Stomach (tissue), 9 donors: ENCODE measurements around the gene AZGP1. TPM values are rescaled to one million over a fixed set of nuclear protein-coding genes. Genes with fewer than 3 reads are reported as not detected.

Source experiments
- DNase-seq, 2 donors: peaks; one replicate each; pipeline versions ENCODE4 v3.0.0 to v3.0.0-alpha.2; 2013 to 2019
- H3K27ac ChIP-seq, 5 donors: fragments of 200-600 bp in 4 of 5; sonication (generic) in 4 of 5; one replicate each; pipeline ENCODE4 v1.5.1; 2013 to 2019; ENCODE audit warnings: mild to moderate bottlenecking in 1 of 5, moderate library complexity in 1 of 5
- H3K27me3 ChIP-seq, 3 donors: fragments of 200-600 bp; sonication (generic); one replicate each; pipeline ENCODE4 v1.5.1; 2017 to 2019; ENCODE audit warnings: mixed run types in 1 of 3
- H3K36me3 ChIP-seq, 4 donors: fragments of 200-600 bp; sonication (generic); 1 replicate in 3 of 4; 2 replicates in 1 of 4; pipeline ENCODE4 v1.5.1; 2016 to 2019
- H3K4me1 ChIP-seq, 4 donors: fragments of 200-600 bp; sonication (generic); one replicate each; pipeline ENCODE4 v1.5.1; 2016 to 2019
- H3K4me3 ChIP-seq, 4 donors: fragments of 200-600 bp; sonication (generic) in 3 of 4; one replicate each; pipeline ENCODE4 v1.5.1; 2016 to 2019; ENCODE audit warnings: mild to moderate bottlenecking in 1 of 4
- H3K9me3 ChIP-seq, 4 donors: fragments of 200-600 bp; sonication (generic); one replicate each; pipeline ENCODE4 v1.5.1; 2016 to 2019
- EP300 ChIP-seq: sonication (generic); formaldehyde crosslinking; IDR thresholded peaks from one replicate; pipeline ENCODE4 v1.6.1; 2017; ENCODE audit warnings: antibody characterized with exemption
- POLR2A ChIP-seq, 4 donors: fragments of 450-650 bp; IDR thresholded peaks; one replicate each; pipeline ENCODE4 v1.6.1; 2016; ENCODE audit warnings: antibody characterized with exemption in 4 of 4, control low read depth in 2 of 4, mild to moderate bottlenecking in 1 of 4, moderate library complexity in 1 of 4
- POLR2AphosphoS5 ChIP-seq, 3 donors: sonication (generic); formaldehyde crosslinking; IDR thresholded peaks; one replicate each; pipeline ENCODE4 v1.6.1; 2016; ENCODE audit warnings: antibody characterized with exemption in 3 of 3
- WGBS, 5 donors: extraction: QIAGEN DNeasy Blood & Tissue Kit in 3 of 5; methylation state at CpG; one replicate each; pipeline versions ENCODE4 v1.1.5 to v1.1.7; 2013 to 2018; 5-methylcytosine and 5-hydroxymethylcytosine counted together
- intact Hi-C: fragments of 100-400 bp; cut with DNase I; formaldehyde crosslinking; loops from one replicate; pipeline ENCODE4 v1.15.1; 2023; ENCODE audit warnings: low total_unique reads
- polyA plus RNA-seq, 3 donors: library from polyadenylated mRNA; stranded (reverse); fragments of 200-250 nt; gene quantifications; one replicate each; pipeline ENCODE4 v1.2.3, GENCODE V29; 2013
- total RNA-seq, 5 donors: library from RNA; depleted of rRNA; stranded (reverse); fragments of >200 nt; gene quantifications; one replicate each; pipeline versions ENCODE4 v1.1.0 to v1.2.3, GENCODE V29; 2014 to 2016
- TF ChIP-seq, protein P1 (sequence below), 7 experiments: fragments of 450-650 bp in 4 of 7; fragments of 200-600 bp in 3 of 7; sonication (generic) in 3 of 7; IDR thresholded peaks; one replicate each; pipeline ENCODE4 v1.5.1; 2016 to 2019; ENCODE audit warnings: antibody characterized with exemption in 7 of 7, control low read depth in 2 of 7, mild to moderate bottlenecking in 1 of 7
- donor health status: healthy with polysubstance abuse.
- donor health status: Bipolar disorder and iron deficiency.
- donor health status: healthy.

Gene AZGP1
- total and polyA plus RNA-seq, 8 donors: 6.8 to 461 (median 92.3) TPM; not detected in 1

DNA sequence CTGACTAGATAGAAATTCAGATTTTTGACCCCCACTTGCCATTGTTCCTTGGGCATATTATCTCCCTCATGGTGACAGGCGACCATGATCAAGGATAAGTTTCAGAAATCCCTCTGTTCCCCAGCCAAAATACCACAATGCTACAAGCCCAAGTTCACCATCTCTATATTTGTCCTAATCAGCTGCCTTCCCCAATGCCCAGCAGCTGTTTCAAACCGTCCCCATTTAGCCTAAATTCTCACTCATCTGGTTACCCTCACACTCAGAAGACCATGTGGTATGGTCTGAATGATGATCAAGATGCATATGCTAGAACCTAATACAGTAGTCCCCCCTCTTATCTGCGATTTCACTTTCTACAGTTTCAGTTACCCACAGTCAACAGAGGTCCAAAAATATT lies 45.5 kb downstream of the AZGP1 start:
- peaks cover 0 to 44% (median 4%) of the 10 kb centered on the region in 3 donors for H3K27me3 ChIP-seq
- H3K27ac ChIP-seq: no peak overlapping the region
- intact Hi-C loops: no loop called here
- WGBS, 5 donors: 81 to 88% (median 84%) methylated on average over 3 of the region's 3 CpGs
- no peaks in the 10 kb centered on the region for H3K9me3 ChIP-seq
- no peaks in the 10 kb centered on the region for H3K36me3 ChIP-seq
- TF ChIP-seq POLR2AphosphoS5 (IDR thresholded peaks at IDR 0.05) (no peak), EP300 (no peak), POLR2A (IDR thresholded peaks at IDR 0.05) (no peak)
- no peak overlapping the region for H3K4me3 ChIP-seq
- H3K4me1 ChIP-seq: peaks cover 0 to 13% (median 6%) of the 10 kb centered on the region in 4 donors
- DNase-seq: no peak

DNA sequence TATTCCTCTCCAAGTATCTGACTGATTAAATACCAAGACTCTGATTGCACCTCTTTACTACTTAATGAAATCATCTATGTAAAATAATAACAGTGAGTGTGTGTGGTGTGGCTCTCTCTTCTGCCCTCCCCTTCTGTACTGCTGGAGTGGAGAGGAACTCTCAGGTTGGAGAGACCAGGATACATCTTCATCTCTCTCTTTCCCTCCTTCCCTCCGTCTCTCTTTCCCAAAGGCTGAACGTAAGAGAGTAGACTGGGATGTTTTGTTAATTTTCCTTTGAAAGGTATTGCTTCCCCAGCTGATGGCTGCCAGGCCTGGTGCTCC lies 46.1 kb downstream of the AZGP1 start:
- intact Hi-C loops: no loop called here
- H3K27me3 ChIP-seq: peaks cover 0 to 38% (median 0%) of the 10 kb centered on the region in 3 donors
- H3K27ac ChIP-seq: no peak overlapping the region
- H3K4me1 ChIP-seq: peaks cover 0 to 13% (median 6%) of the 10 kb centered on the region in 4 donors
- TF ChIP-seq POLR2A (IDR thresholded peaks at IDR 0.05) (no peak), EP300 (no peak), POLR2AphosphoS5 (IDR thresholded peaks at IDR 0.05) (no peak)
- TF ChIP-seq, protein P1, sequence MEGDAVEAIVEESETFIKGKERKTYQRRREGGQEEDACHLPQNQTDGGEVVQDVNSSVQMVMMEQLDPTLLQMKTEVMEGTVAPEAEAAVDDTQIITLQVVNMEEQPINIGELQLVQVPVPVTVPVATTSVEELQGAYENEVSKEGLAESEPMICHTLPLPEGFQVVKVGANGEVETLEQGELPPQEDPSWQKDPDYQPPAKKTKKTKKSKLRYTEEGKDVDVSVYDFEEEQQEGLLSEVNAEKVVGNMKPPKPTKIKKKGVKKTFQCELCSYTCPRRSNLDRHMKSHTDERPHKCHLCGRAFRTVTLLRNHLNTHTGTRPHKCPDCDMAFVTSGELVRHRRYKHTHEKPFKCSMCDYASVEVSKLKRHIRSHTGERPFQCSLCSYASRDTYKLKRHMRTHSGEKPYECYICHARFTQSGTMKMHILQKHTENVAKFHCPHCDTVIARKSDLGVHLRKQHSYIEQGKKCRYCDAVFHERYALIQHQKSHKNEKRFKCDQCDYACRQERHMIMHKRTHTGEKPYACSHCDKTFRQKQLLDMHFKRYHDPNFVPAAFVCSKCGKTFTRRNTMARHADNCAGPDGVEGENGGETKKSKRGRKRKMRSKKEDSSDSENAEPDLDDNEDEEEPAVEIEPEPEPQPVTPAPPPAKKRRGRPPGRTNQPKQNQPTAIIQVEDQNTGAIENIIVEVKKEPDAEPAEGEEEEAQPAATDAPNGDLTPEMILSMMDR (IDR thresholded peaks at IDR 0.05): no peak
- H3K36me3 ChIP-seq: no peaks in the 10 kb centered on the region
- DNase-seq: no peak
- 16 to 27% (median 23%) methylated on average over 2 of the region's 2 CpGs for WGBS, 5 donors
- H3K4me3 ChIP-seq: no peak overlapping the region
- H3K9me3 ChIP-seq: no peaks in the 10 kb centered on the region

DNA sequence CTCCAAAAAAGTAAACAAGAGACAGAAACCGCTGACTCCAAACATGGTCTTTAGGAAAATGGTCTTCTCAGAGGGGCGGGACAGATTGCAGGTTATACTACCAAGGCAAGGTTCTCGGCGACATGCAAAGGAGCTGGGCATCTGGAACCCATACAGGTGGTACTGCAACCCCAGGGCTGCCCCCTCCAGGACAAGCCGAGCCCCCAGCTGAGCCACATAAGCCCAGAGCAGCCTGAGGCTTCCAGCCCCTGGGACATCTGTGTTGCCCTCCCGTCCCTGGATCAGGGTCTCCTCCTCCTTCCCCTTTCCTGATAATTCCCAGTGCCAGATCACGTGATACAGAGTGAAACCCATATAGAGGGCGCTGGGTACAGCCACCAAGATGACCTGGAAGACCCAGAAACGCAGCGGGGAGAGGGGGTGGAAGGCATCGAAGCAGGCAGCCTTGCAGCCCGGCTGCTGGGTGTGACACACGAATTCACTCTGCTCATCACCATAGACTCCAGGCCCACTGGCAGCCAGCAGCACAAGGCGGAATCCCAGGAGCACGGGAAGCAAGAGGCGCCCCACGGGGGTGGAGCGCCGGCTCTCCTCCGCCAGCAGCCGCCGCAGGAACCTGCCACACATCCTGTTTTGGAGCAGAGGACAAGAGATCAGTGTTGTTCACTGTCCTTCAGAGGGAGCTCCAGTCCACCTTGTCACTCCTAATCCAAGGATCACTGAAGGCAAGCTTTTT lies 46.7 kb downstream of the AZGP1 start, which contains the start of gene GJC3:
Gene GJC3 (minus strand): TSS at position 627 of the 736 bp plus-strand sequence. CDS start 0 bp downstream, at position 627.
- no peaks in the 10 kb centered on the region for H3K36me3 ChIP-seq
- TF ChIP-seq EP300 (no peak), POLR2A (IDR thresholded peaks at IDR 0.05) (no peak), POLR2AphosphoS5 (IDR thresholded peaks at IDR 0.05) (peak in 1 of 3 donors; percentile 9)
- TF ChIP-seq, protein P1 (IDR thresholded peaks at IDR 0.05): peak in 1 of 7 experiments; percentile 18
- H3K4me1 ChIP-seq: peaks cover 0 to 13% (median 6%) of the 10 kb centered on the region in 4 donors
- peak within 1 kb of the TSS; percentile 17 to 30 (median 24) for H3K4me3 ChIP-seq
- no peak within 1 kb of the TSS for H3K27ac ChIP-seq
- intact Hi-C loops: no loop called here
- H3K27me3 ChIP-seq: peaks cover 0 to 35% (median 0%) of the 10 kb centered on the region in 3 donors
- 15 to 22% (median 17%) methylated on average over 14 to 22 of the region's 22 CpGs for WGBS, 5 donors
- DNase-seq: peak; percentile 48 to 80
- H3K9me3 ChIP-seq: no peaks in the 10 kb centered on the region

DNA sequence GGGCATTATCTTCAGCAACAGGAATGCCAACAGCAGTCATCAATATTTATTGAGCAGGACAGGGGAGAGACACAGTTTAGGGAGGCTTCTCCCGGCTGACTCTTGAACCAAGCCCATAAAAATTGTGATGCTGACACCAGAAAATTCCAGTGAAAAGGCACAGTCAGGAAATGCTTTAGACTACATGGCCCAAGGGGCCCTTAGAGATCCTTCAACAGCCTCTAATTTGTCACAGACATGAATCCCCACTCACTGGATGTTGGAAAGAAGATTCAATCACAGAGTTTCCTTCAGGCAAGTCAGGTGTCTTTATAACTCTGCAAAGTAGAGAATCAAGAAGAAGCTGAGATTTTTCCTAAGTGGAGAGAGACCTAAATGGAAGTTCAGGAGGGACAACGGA lies 47.6 kb downstream of the AZGP1 start:
- WGBS, 5 donors: 72 to 88% (median 80%) methylated on average over 2 of the region's 2 CpGs
- DNase-seq: no peak
- H3K27ac ChIP-seq: no peak overlapping the region
- TF ChIP-seq POLR2A (IDR thresholded peaks at IDR 0.05) (no peak), POLR2AphosphoS5 (IDR thresholded peaks at IDR 0.05) (no peak), EP300 (no peak)
- TF ChIP-seq, protein P1 (IDR thresholded peaks at IDR 0.05): no peak
- no peaks in the 10 kb centered on the region for H3K36me3 ChIP-seq
- H3K27me3 ChIP-seq: peaks cover 0 to 25% (median 0%) of the 10 kb centered on the region in 3 donors
- intact Hi-C loops: no loop called here
- H3K4me3 ChIP-seq: no peak overlapping the region
- H3K4me1 ChIP-seq: peaks cover 0 to 13% (median 6%) of the 10 kb centered on the region in 4 donors
- no peaks in the 10 kb centered on the region for H3K9me3 ChIP-seq

DNA sequence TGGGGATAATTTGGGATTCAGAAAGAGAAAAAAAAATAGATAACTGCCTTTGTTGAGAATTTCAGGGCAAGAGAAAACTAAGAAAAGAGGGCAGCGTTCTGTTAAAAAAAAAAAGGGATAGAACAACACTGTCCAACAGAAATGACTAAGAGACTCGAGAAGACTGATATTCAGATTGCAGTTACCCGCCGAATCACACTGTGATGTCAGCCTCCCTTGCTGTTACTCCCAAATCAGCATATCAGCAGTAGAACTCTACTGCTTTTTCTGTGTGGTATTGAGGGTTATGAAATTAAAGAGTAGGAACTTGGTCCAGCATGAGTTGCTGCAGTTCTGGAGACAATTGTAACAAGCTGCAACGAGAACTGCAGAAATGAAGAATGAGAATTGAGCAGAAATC lies 48.3 kb downstream of the AZGP1 start:
- TF ChIP-seq POLR2A (IDR thresholded peaks at IDR 0.05) (no peak), POLR2AphosphoS5 (IDR thresholded peaks at IDR 0.05) (no peak)
- Histone ChIP-seq H3K9me3 (no peaks in the 10 kb centered on the region), H3K27ac (no peak overlapping the region), H3K4me1 (peaks cover 0 to 13% (median 6%) of the 10 kb centered on the region in 4 donors), H3K27me3 (peaks cover 0 to 20% (median 0%) of the 10 kb centered on the region in 3 donors), H3K4me3 (no peak overlapping the region), H3K36me3 (no peaks in the 10 kb centered on the region)
- DNase-seq: no peak
- intact Hi-C loops: no loop called here
- 66 to 78% (median 74%) methylated on average over 5 of the region's 5 CpGs for WGBS, 5 donors
